NK-92 (cell line): ENCODE measurements around the gene FAM240A.

Experiments
- DNase-seq: peaks from one replicate; lab custom pipeline; 2025; ENCODE audit not compliant: unreplicated experiment; lab: John Stamatoyannopoulos, UW

Gene FAM240A

DNA sequence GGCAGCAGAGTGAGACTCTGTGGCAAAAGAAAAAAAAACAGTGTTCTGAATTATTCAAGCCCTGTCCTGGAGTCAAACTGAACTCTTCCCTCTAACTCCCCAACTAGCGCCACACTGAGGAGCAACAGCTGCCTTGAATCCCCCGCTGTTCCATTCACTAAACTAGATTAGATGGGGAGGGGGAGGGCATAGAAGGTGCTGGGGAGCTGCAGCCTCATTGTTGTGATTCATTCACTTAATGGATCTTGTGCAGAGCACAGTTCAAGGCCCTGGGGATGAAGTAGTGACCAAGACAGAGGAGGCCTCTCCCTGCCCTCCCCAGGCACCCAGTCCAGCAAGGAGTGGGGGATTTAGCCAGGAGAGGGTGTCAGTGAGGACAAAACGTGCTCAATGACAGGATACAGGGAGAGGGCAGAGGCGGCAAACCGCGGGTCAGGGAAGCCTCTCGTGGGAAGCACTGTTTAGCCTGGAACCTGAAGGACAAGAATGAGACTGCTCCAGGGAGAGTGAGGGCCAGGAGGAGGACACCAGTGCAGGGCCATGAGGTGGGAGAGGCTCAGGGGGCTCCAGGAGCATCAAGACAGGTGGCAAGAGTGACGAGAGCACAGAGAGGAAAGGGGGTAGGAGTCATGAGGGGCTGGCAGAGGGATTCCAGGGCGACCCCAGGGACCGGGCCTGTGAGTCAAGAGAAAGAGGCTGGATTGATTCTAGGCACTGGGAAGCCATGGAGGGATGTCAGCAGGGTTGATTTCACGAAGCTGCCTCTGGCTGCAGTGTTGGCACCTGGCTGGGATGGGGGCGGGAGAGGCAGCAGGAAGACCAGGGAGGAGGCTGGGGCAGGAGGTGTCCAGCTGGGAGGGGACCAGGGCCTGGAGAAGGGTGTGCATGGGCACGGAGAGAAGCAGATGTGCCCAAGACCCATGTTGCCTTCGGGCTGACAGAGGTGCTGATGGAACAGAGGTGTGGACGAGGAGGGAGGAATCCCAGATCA is 49.7 kb downstream of the FAM240A start:
- no peak for DNase-seq

- no peak for DNase-seq
Measured at GRCh38 chr3:46662771-46663551, 50.6 kb downstream of the FAM240A start.

- DNase-seq: no peak
Measured at GRCh38 chr3:46663591-46664135, 51.3 kb downstream of the FAM240A start.

GRCh38 chr3:46664188-46664970 is 52.1 kb downstream of the FAM240A start:
- no peak for DNase-seq

GRCh38 chr3:46664971-46665762 is 52.8 kb downstream of the FAM240A start:
- DNase-seq: no peak

DNA sequence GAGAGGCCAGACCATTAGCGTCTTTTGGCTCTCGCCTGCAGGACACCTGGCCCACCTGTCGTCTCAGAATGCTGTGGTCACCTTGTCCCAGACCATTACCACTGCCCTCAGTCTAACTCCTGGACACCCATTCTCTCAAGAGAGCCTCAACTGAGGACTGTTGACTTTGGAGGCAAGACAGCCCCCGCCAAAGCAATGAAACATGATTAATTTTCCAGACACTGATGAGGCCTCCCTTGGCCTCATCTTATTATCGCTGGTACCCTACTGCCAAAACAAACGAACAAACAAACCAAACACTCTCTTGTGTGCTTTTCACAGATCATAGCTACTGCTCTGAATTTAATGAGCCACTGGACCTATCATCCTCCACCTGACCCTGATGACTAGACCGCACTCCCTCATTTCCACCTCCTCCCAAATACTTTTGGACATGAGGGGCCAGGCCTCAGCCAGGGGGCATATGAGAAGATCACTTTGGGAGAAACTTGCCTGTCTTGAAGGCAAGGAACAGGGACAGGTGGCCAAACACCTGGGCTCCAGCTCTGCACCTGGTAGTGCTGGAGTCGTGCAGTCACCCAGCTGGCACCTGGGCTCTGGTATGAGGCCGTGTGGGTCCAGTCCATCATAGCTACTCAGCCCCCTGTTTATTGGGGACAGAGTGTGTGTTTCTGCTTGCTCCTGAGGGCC is 53.6 kb downstream of the FAM240A start:
- DNase-seq: no peak

GRCh38 chr3:46666453-46666845 is 54.1 kb downstream of the FAM240A start:
- DNase-seq: no peak

- DNase-seq: no peak
Measured at GRCh38 chr3:46667061-46667621, 54.8 kb downstream of the FAM240A start.

DNA sequence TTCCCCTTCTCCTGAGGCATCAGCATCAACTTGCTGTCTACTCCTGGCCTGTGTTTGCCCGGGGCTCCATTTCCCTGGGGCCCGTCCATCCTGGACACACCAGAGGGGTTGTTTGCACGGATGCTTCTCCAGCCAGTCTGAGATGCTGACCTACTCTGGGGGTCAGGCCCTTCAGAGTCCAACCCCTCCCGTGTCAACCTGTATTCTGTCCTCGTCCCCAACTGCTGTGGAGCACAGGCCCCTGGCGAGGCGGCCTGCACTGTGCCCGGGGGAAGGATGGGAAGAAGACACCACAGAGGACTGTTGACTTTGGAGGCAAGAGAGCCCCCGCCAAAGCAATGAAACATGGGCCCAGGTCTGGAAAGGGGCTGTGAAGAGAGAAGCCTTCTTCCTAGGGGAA is 55.3 kb downstream of the FAM240A start:
- no peak for DNase-seq

- no peak for DNase-seq
Measured at GRCh38 chr3:46668116-46668515, 55.8 kb downstream of the FAM240A start.

DNA sequence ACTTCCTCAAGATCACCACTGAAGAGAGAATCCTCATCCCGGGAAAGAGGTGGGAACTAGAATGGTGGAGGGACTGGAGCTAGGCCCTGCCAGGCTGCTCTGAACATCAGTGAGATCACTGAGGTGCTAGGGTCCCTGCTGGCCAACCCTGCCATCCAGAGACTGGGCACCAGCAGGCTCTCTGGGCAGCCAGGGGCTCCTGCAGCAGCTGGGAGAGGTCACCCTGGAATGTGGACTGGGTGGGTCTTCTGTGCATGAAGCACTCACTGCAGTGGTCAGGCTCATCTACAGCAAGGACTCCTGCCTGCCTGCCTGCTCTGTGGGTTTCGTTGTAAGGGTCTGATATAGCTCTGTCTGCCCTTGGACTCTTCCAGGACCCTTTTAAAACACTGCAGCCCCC is 56.3 kb downstream of the FAM240A start:
- no peak for DNase-seq

DNA sequence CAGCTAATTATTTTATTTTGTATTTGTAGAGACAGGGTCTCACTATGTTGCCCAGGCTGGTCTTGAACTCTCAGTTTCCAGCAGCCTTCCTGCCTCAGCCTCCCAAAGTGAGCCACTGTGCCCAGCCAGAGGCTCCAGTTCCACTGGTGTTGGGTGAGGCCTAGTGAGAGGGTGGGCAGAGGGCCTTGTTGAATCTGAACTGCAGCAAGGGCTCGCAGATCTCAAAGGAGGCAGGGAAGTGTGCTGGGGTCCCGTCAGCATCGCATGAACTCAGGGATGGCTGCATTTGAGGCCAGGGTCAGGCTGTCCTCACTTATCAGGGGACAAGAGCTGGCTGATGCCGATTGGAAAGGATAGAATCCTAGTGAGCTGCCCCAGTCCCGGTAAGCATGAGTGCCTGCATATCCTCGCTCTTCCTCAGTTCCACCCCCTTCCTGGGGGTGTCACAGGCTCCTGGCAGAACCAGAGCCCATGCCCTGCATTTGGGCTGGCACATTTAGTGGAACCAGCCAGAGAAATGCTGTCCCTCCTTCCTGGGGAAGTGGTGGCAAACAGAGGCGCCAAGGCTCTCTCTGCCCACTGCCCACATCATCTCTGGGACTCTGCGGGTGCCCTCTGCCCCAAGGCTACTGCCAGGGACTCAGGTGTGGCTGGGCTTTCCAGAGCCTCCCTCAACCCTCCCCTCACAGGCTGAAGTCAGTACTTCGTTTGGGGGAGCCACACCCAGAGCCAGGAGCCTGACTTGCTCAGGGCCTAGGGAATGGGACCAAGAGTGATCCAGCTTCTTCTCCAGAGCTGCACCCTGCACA is 57.1 kb downstream of the FAM240A start:
- DNase-seq: no peak

DNA sequence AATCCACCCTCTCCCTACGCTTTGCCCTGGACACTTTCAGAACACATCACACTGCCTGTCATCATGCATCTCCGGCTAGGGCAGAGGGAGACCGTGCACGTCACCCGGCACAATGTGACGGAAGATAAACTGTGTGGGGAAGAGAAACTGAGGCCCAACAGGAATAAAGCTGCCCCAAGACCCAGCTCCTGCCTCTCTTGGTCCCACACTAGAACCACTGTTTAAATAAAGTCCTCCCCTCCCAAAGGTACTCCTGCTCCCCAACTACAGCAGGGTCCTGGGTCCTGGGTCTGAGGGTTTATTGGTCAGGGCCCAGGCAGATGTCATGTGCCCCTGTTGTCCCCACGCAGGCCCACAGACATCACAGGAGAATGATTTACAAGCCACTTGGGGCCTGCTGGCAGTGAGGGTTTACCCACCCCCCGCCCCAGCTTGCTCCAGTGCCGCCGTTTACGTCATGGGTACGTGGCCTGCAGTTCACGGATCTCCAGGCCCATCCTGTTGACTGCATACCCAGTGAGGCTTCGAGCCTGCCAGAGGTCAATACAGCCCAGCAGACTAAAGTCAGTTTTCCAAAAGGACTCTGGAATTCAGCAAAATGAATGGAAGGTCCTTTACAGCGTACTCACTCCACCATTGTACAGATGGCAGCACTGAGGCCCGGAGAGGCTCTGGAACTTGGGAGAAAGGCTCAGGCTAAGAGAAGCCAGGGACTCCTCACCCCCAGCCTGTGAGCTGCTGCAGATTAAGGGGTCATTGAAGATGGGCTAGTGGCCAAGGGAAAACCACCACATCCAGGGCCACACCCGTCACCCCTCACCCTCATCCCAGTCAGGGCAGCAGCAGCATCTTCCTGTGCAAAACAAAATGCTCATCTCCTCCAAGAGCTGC is 57.9 kb downstream of the FAM240A start:
- no peak for DNase-seq

- no peak for DNase-seq
Measured at GRCh38 chr3:46670891-46671427, 58.6 kb downstream of the FAM240A start.

DNA sequence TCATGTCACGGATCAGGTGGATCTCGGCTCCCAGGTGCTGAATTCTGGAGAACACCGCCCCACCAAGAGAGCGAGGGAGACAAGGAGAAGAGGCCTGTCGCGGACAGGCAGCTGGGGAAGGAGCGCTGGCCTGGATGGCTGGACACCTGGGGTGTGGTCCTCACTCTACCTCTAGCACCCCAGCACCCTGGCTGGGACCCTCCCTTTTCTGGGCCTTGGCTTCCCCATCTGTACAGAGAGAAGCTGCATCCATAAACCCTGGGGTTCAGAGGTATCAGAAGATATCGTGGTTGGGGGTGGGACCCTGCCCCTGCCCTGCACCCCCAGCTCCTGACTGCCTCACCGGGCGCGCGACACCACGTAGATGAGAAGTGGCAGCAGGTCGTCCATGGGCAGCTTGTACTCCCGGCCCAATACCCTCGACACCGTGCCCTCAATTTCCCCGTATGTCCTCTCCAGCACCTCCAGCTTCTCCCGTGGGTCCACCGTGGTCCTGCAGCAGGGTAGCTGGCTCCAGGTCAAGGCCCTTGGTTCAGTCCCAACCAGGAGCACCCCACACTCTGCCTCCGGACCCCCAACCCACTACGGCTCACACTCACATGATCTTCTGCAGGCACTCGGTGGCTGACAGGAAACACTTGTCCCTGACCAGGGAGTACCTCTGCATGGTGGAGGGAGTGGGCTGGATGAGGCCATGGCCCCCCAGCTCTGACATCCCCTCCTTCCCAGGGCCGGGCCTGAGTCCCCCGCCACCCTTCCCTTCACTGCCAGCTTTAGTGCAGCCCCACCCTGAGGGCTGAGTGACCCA is 59.4 kb downstream of the FAM240A start:
- DNase-seq: no peak

DNA sequence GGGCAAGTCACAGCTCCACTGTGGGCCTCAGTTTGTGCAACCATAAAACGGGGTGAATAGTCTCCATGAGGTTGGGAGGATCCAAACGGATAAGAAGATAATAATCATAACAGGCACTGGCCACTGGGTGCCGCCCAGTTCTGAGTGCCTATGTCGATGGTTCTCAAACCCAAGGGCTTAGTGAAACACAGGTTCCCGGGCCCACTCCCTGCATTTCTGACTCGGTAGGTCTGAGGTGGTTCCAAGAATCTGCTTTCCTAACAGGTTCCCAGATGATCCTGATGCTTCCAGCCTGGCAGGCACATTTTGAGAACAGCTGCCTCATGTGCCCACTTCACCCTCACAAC is 60.0 kb downstream of the FAM240A start:
- DNase-seq: no peak
